Dedifferentiated amniotic fluid mesenchymal stem cell (primary cell): ENCODE results near the gene PPP1R16B.
A peak's percentile ranks its signal among the peaks of the same experiment; 100 is the strongest.

Source experiments
- DNase-seq: peaks from one replicate; pipeline ENCODE4 v3.0.0-alpha.2; 2016; ENCODE audit errors: extremely low spot score

Gene PPP1R16B

GRCh38 chr20:38805502-38805957 lies at the start of gene PPP1R16B:
Gene PPP1R16B, plus strand, starts transcription at chr20:38805697. Its CDS starts 30,229 bp downstream, at chr20:38835926.
- no peak for DNase-seq

GRCh38 chr20:38757145-38757775 lies 48.2 kb upstream of the PPP1R16B start:
- DNase-seq: no peak

- no peak for DNase-seq
Observed at GRCh38 chr20:38759106-38759505, 46.4 kb upstream of the PPP1R16B start.

GRCh38 chr20:38760978-38761377 lies 44.5 kb upstream of the PPP1R16B start:
- no peak for DNase-seq

- no peak for DNase-seq
Observed at GRCh38 chr20:38762174-38762573, 43.3 kb upstream of the PPP1R16B start.

- DNase-seq: no peak
Observed at GRCh38 chr20:38763616-38764015, 41.9 kb upstream of the PPP1R16B start.

GRCh38 chr20:38764567-38765318 lies 40.8 kb upstream of the PPP1R16B start:
- peak; percentile 76 for DNase-seq

GRCh38 chr20:38766071-38766470 lies 39.4 kb upstream of the PPP1R16B start:
- no peak for DNase-seq

- no peak for DNase-seq
Observed at GRCh38 chr20:38769376-38770295, 35.9 kb upstream of the PPP1R16B start.

GRCh38 chr20:38770546-38770945 lies 35.0 kb upstream of the PPP1R16B start:
- no peak for DNase-seq

- no peak for DNase-seq
Observed at GRCh38 chr20:38770970-38771369, 34.5 kb upstream of the PPP1R16B start.

- DNase-seq: no peak
Observed at GRCh38 chr20:38771621-38772020, 33.9 kb upstream of the PPP1R16B start.

- DNase-seq: no peak
Observed at GRCh38 chr20:38774167-38774566, 31.3 kb upstream of the PPP1R16B start.

- DNase-seq: no peak
Observed at GRCh38 chr20:38776363-38776762, 29.1 kb upstream of the PPP1R16B start.

- no peak for DNase-seq
Observed at GRCh38 chr20:38779247-38780097, 26.0 kb upstream of the PPP1R16B start.

GRCh38 chr20:38782275-38782674 lies 23.2 kb upstream of the PPP1R16B start:
- no peak for DNase-seq

GRCh38 chr20:38787870-38788269 lies 17.6 kb upstream of the PPP1R16B start:
- DNase-seq: no peak

GRCh38 chr20:38789503-38790199 lies 15.8 kb upstream of the PPP1R16B start:
- DNase-seq: peak; percentile 17

GRCh38 chr20:38790200-38791053 lies 15.1 kb upstream of the PPP1R16B start:
- peak; percentile 50 for DNase-seq

- DNase-seq: no peak
Observed at GRCh38 chr20:38791291-38791690, 14.2 kb upstream of the PPP1R16B start.
